Panc1 (cell line): Measurements from ENCODE around the gene JSRP1. TPM values are rescaled to one million over a fixed set of nuclear protein-coding genes. Genes with fewer than 3 reads are reported as not detected.

Experiments
- ATAC-seq: fragments of 200-7000 bp; cut with Tn5 transposase; 2 replicates; pipeline ENCODE4 v1.9.1; 2020; ENCODE audit warnings: mild to moderate bottlenecking, moderate library complexity
- BruUV-seq: library from RNA; stranded (reverse); fragments of 400-500 nt; replicated peaks from 2 replicates; lab custom pipeline; 2021; lab: Mats Ljungman, UMichigan
- CTCF ChIA-PET: fragments of 300-600 bp; sonication (Branson Sonifier 250); formaldehyde crosslinking; loops from one replicate; lab custom pipeline; 2022; ENCODE audit warnings: antibody characterized with exemption; lab: Charles Lee
- POLR2A ChIA-PET: fragments of 300-600 bp; sonication (Branson Sonifier 250); formaldehyde crosslinking; loops from one replicate; lab custom pipeline; 2022; ENCODE audit warnings: antibody characterized with exemption; lab: Charles Lee
- DNase-seq: peaks from one replicate; pipeline ENCODE4 v3.0.0-alpha.2; 2010; ENCODE audit warnings: low read depth, low spot score
- H3K27ac ChIP-seq: 2 replicates; pipeline ENCODE4 v1.5.1; 2011; ENCODE audit warnings: mild to moderate bottlenecking, low read length, inconsistent platforms
- H3K27me3 ChIP-seq: fragments of 200-500 bp; sonication (Bioruptor generic); 2 replicates; pipeline ENCODE4 v1.6.0; 2014; ENCODE audit warnings: low read length, inconsistent platforms; ENCODE audit not compliant: control insufficient read depth, insufficient read depth
- H3K36me3 ChIP-seq: fragments of 200-500 bp; sonication (Bioruptor generic); 2 replicates; pipeline ENCODE4 v1.5.1; 2014; ENCODE audit warnings: inconsistent platforms, mild to moderate bottlenecking, low read length, moderate library complexity; ENCODE audit not compliant: control insufficient read depth, insufficient read depth
- H3K4me1 ChIP-seq: 2 replicates; pipeline ENCODE4 v1.5.1; 2011; ENCODE audit warnings: inconsistent platforms, mild to moderate bottlenecking, low read length, moderate library complexity; ENCODE audit not compliant: control insufficient read depth, insufficient read depth
- H3K4me3 ChIP-seq, 2 experiments: 2 replicates each; pipeline ENCODE4 v1.5.1; 2011 to 2012; ENCODE audit warnings: low read depth in 2 of 2, low read length in 2 of 2, mild to moderate bottlenecking in 2 of 2, inconsistent platforms in 1 of 2, moderate library complexity in 1 of 2
- H3K9me3 ChIP-seq: fragments of 200-500 bp; sonication (Bioruptor generic); 2 replicates; pipeline ENCODE4 v1.5.1; 2014; ENCODE audit warnings: low read depth, mild to moderate bottlenecking, inconsistent platforms, low read length, moderate library complexity; ENCODE audit not compliant: control insufficient read depth, insufficient read depth
- POLR2AphosphoS5 ChIP-seq: IDR thresholded peaks from 2 replicates; pipeline ENCODE4 v1.6.1; 2012; ENCODE audit warnings: mild to moderate bottlenecking, low read depth, low read length, moderate library complexity
- SIN3A ChIP-seq: IDR thresholded peaks from 2 replicates; pipeline ENCODE4 v1.6.1; 2012; ENCODE audit warnings: low read depth, mild to moderate bottlenecking, low read length, moderate library complexity, borderline replicate concordance; ENCODE audit not compliant: insufficient read depth
- TCF7L2 ChIP-seq: IDR thresholded peaks from 2 replicates; pipeline ENCODE4 v1.6.1; 2011; ENCODE audit warnings: mild to moderate bottlenecking, low read depth, low read length, inconsistent platforms
- in situ Hi-C: cut with HindIII; loops from 2 replicates; pipeline ENCODE4 v1.10.0; 2016; ENCODE audit warnings: low sequenced_read_pairs, low pct_unique_long_range_greater_than_20kb
- intact Hi-C: fragments of 100-400 bp; cut with micrococcal nuclease; formaldehyde crosslinking; loops from one replicate; pipeline ENCODE4 v1.10.0; 2022; ENCODE audit not compliant: unreplicated experiment
- total RNA-seq: library from RNA; stranded (reverse); gene quantifications from one replicate; pipeline ENCODE4 v1.2.1, GENCODE V29; 2021; ENCODE audit not compliant: unreplicated experiment
- TF ChIP-seq, protein P1 (sequence below): fragments of 450-650 bp; IDR thresholded peaks from 2 replicates; pipeline ENCODE4 v1.5.1; 2017; ENCODE audit warnings: mild to moderate bottlenecking
- TF ChIP-seq, protein P2 (sequence below), 2 experiments: IDR thresholded peaks; 2 replicates each; pipeline ENCODE4 v1.6.1; 2011 to 2012; ENCODE audit warnings: low read depth in 2 of 2, control low read depth in 1 of 2, low read length in 1 of 2, mild to moderate bottlenecking in 1 of 2, moderate library complexity in 1 of 2; ENCODE audit not compliant: insufficient read depth in 1 of 2

Gene JSRP1
- total RNA-seq, 1 experiment from 2014 or later: 0.51 TPM

- CTCF ChIA-PET: no interaction called here
- TF ChIP-seq SIN3A: no peak
- no peak for TF ChIP-seq TCF7L2
- TF ChIP-seq, protein P1, sequence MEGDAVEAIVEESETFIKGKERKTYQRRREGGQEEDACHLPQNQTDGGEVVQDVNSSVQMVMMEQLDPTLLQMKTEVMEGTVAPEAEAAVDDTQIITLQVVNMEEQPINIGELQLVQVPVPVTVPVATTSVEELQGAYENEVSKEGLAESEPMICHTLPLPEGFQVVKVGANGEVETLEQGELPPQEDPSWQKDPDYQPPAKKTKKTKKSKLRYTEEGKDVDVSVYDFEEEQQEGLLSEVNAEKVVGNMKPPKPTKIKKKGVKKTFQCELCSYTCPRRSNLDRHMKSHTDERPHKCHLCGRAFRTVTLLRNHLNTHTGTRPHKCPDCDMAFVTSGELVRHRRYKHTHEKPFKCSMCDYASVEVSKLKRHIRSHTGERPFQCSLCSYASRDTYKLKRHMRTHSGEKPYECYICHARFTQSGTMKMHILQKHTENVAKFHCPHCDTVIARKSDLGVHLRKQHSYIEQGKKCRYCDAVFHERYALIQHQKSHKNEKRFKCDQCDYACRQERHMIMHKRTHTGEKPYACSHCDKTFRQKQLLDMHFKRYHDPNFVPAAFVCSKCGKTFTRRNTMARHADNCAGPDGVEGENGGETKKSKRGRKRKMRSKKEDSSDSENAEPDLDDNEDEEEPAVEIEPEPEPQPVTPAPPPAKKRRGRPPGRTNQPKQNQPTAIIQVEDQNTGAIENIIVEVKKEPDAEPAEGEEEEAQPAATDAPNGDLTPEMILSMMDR: no peak
- TF ChIP-seq, protein P2, sequence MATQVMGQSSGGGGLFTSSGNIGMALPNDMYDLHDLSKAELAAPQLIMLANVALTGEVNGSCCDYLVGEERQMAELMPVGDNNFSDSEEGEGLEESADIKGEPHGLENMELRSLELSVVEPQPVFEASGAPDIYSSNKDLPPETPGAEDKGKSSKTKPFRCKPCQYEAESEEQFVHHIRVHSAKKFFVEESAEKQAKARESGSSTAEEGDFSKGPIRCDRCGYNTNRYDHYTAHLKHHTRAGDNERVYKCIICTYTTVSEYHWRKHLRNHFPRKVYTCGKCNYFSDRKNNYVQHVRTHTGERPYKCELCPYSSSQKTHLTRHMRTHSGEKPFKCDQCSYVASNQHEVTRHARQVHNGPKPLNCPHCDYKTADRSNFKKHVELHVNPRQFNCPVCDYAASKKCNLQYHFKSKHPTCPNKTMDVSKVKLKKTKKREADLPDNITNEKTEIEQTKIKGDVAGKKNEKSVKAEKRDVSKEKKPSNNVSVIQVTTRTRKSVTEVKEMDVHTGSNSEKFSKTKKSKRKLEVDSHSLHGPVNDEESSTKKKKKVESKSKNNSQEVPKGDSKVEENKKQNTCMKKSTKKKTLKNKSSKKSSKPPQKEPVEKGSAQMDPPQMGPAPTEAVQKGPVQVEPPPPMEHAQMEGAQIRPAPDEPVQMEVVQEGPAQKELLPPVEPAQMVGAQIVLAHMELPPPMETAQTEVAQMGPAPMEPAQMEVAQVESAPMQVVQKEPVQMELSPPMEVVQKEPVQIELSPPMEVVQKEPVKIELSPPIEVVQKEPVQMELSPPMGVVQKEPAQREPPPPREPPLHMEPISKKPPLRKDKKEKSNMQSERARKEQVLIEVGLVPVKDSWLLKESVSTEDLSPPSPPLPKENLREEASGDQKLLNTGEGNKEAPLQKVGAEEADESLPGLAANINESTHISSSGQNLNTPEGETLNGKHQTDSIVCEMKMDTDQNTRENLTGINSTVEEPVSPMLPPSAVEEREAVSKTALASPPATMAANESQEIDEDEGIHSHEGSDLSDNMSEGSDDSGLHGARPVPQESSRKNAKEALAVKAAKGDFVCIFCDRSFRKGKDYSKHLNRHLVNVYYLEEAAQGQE (IDR thresholded peaks at IDR 0.05; ENCODE audit: insufficient read depth in 1 of 2, low read depth in 2 of 2, low read length in 1 of 2): no peak
- no peak for TF ChIP-seq POLR2AphosphoS5
- Histone ChIP-seq H3K27ac (no peak overlapping the region), H3K4me3 (no peak overlapping the region), H3K4me1 (0 out of 2 replicates have a peak, but pooled peaks cover 3% of the 10 kb centered on the region), H3K36me3 (no peaks in the 10 kb centered on the region), H3K9me3 (no peaks in the 10 kb centered on the region), H3K27me3 (no peaks in the 10 kb centered on the region)
- POLR2A ChIA-PET: no interaction called here
- in situ Hi-C loops: no loop called here
- no TSS peak for BruUV-seq
- DNase-seq (no peak), ATAC-seq (no peak)
- intact Hi-C loops: no loop called here
Observed at GRCh38 chr19:2219726-2220125, 36.5 kb downstream of the JSRP1 start.

GRCh38 chr19:2217591-2217990 is 38.6 kb downstream of the JSRP1 start:
- POLR2A ChIA-PET: no interaction called here
- ATAC-seq: no peak
- CTCF ChIA-PET: no interaction called here

DNA sequence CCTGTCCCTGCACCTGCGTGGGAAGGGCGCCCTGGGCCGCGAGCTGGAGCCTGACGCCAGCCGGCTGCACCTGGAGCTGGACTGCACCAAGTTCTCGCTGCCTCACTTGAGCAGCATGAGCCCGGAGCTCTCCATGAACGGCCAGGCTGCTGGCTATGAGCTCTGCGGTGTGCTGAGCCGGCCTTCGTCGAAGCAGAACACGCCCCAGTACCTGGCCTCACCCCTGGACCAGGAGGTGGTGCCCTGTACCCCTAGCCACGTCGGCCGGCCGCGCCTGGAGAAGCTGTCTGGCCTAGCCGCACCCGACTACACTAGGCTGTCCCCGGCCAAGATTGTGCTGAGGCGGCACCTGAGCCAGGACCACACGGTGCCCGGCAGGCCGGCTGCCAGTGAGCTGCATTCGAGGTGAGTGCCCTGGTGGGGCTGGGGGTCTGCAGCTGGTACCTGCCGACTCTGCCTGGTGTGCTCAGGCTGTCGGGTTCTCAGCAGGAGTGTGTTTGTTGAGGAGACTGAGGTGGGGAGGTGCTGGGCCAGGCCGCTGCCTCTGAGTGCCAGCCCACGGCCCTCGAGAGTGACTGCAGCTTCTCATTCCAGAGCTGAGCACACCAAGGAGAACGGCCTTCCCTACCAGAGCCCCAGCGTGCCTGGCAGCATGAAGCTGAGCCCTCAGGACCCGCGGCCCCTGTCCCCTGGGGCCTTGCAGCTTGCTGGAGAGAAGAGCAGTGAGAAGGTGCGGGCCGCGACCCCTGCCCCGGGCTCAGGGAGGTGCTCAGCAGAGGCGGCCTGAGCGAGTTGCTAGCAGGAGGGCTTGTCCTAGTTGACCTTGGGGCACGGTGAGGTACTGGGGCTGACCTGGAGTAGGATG is 39.6 kb downstream of the JSRP1 start:
- ATAC-seq: no peak
- no peak for TF ChIP-seq TCF7L2
- TF ChIP-seq, protein P2 (IDR thresholded peaks at IDR 0.05; ENCODE audit: insufficient read depth in 1 of 2, low read depth in 2 of 2, low read length in 1 of 2): no peak
- TF ChIP-seq, protein P1: no peak
- no peak for TF ChIP-seq SIN3A
- TF ChIP-seq POLR2AphosphoS5: no peak
- intact Hi-C loops (no loop called here), in situ Hi-C loops (no loop called here)
- BruUV-seq: no TSS peak
- DNase-seq: no peak
- Histone ChIP-seq H3K9me3 (no peaks in the 10 kb centered on the region), H3K27me3 (no peaks in the 10 kb centered on the region), H3K36me3 (no peaks in the 10 kb centered on the region), H3K27ac (no peak overlapping the region), H3K4me3 (no peak overlapping the region), H3K4me1 (0 out of 2 replicates have a peak, but pooled peaks cover 3% of the 10 kb centered on the region)
- ChIA-PET CTCF (no interaction called here), POLR2A (no interaction called here)

More at GRCh38 chr19:2217591-2217990, 38.6 kb downstream of the JSRP1 start:
- Histone ChIP-seq H3K27ac (no peak overlapping the region), H3K9me3 (no peaks in the 10 kb centered on the region), H3K4me1 (0 out of 2 replicates have a peak, but pooled peaks cover 3% of the 10 kb centered on the region), H3K36me3 (no peaks in the 10 kb centered on the region), H3K4me3 (no peak overlapping the region), H3K27me3 (no peaks in the 10 kb centered on the region)
- BruUV-seq: no TSS peak
- in situ Hi-C loops (no loop called here), intact Hi-C loops (no loop called here)
- no peak for TF ChIP-seq TCF7L2
- DNase-seq: no peak
